H1 (cell line): ENCODE measurements around the gene ARSI. TPM values are rescaled to one million over a fixed set of nuclear protein-coding genes. Genes with fewer than 3 reads are reported as not detected.

Experiments used
- CTCF ChIA-PET: fragments of 300-600 bp; sonication (Branson Sonifier 250); formaldehyde crosslinking; loops from one replicate; lab custom pipeline; 2021; ENCODE audit not compliant: partially characterized antibody; lab: Charles Lee
- POLR2A ChIA-PET: fragments of 300-600 bp; sonication (Branson Sonifier 250); formaldehyde crosslinking; loops from one replicate; lab custom pipeline; 2021; ENCODE audit warnings: inconsistent platforms; ENCODE audit not compliant: partially characterized antibody; lab: Charles Lee
- DNase-seq, 2 experiments: peaks; one replicate each; pipeline versions ENCODE4 v3.0.0 to v3.0.0-alpha.2; 2010 to 2022; ENCODE audit warnings: low spot score in 2 of 2, low read depth in 1 of 2, mixed read lengths in 1 of 2
- FAIRE-seq: peaks from 2 replicates; lab custom pipeline; 2011; peaks lifted over from hg19 to GRCh38; lab: Jason Lieb, UNC
- H2AFZ ChIP-seq: 2 replicates; pipeline ENCODE4 v1.8.1; 2012; ENCODE audit warnings: low read length, inconsistent platforms
- H2AK5ac ChIP-seq: 2 replicates; pipeline ENCODE4 v1.6.1; 2013; ENCODE audit warnings: low read depth, low read length
- H2BK120ac ChIP-seq: replicated peaks from 2 replicates; pipeline ENCODE3; 2013; ENCODE audit warnings: low read depth, low read length, inconsistent platforms
- H2BK12ac ChIP-seq: 2 replicates; pipeline ENCODE4 v1.6.1; 2013; ENCODE audit warnings: low read depth, low read length
- H2BK15ac ChIP-seq: 2 replicates; pipeline ENCODE4 v1.6.1; 2013; ENCODE audit warnings: low read length
- H2BK20ac ChIP-seq: 2 replicates; pipeline ENCODE4 v1.6.1; 2013; ENCODE audit warnings: low read length
- H2BK5ac ChIP-seq: 2 replicates; pipeline ENCODE4 v1.6.1; 2013; ENCODE audit warnings: low read depth, low read length
- H3K14ac ChIP-seq: 2 replicates; pipeline ENCODE4 v1.6.1; 2013; ENCODE audit warnings: inconsistent platforms; ENCODE audit not compliant: insufficient read length
- H3K18ac ChIP-seq: 2 replicates; pipeline ENCODE4 v1.6.1; 2013; ENCODE audit warnings: low read length; ENCODE audit errors: extremely low read depth
- H3K23ac ChIP-seq: 2 replicates; pipeline ENCODE4 v1.6.1; 2013; ENCODE audit warnings: inconsistent platforms; ENCODE audit not compliant: insufficient read length
- H3K23me2 ChIP-seq: 2 replicates; pipeline ENCODE4 v1.6.1; 2013; ENCODE audit warnings: low read depth, low read length
- H3K27ac ChIP-seq: 2 replicates; pipeline ENCODE4 v1.6.1; 2011; ENCODE audit warnings: low read depth, low read length, inconsistent platforms
- H3K27me3 ChIP-seq, 4 experiments: replicated peaks in 1 of 4; 1 replicate in 1 of 4; 2 replicates in 3 of 4; pipeline versions ENCODE4 v1.6.1 to v1.8.1; 2011 to 2013; ENCODE audit warnings: low read length in 3 of 4, mild to moderate bottlenecking in 3 of 4, inconsistent platforms in 2 of 4, mixed read lengths in 2 of 4, moderate library complexity in 1 of 4; ENCODE audit not compliant: control insufficient read depth in 3 of 4, insufficient read depth in 3 of 4; ENCODE audit errors: extremely low read depth in 1 of 4
- H3K36me3 ChIP-seq, 4 experiments: 2 replicates each; pipeline versions ENCODE4 v1.6.1 to v1.8.1; 2011 to 2013; ENCODE audit warnings: mild to moderate bottlenecking in 4 of 4, low read length in 3 of 4, moderate library complexity in 2 of 4, control low read depth in 1 of 4, inconsistent platforms in 1 of 4; ENCODE audit not compliant: insufficient read depth in 4 of 4, control insufficient read depth in 2 of 4
- H3K4ac ChIP-seq: replicated peaks from 2 replicates; pipeline ENCODE3; 2013; ENCODE audit warnings: low read length, low read depth, mixed read lengths, inconsistent platforms; ENCODE audit not compliant: insufficient read length
- H3K4me1 ChIP-seq, 4 experiments: replicated peaks in 1 of 4; 1 replicate in 1 of 4; 2 replicates in 3 of 4; pipeline versions ENCODE4 v1.6.1 to v1.8.1; 2011 to 2013; ENCODE audit warnings: low read length in 3 of 4, inconsistent platforms in 2 of 4, mixed read lengths in 1 of 4; ENCODE audit not compliant: insufficient read depth in 4 of 4, control insufficient read depth in 3 of 4
- H3K4me2 ChIP-seq, 2 experiments: 2 replicates each; pipeline versions ENCODE4 v1.6.1 to v1.8.1; 2011 to 2013; ENCODE audit warnings: low read depth in 2 of 2, low read length in 2 of 2, control low read depth in 1 of 2, inconsistent platforms in 1 of 2, mild to moderate bottlenecking in 1 of 2; ENCODE audit not compliant: insufficient read depth in 1 of 2
- H3K4me3 ChIP-seq, 4 experiments: fragments of 200-600, 300-600 bp in 1 of 4; sonication (generic), shearing (Covaris generic), sonication (Bioruptor Twin) in 1 of 4; 2 replicates each; pipeline versions ENCODE4 v1.5.1 to v1.8.1; 2011 to 2016; ENCODE audit warnings: low read length in 4 of 4, low read depth in 3 of 4, control low read depth in 2 of 4, inconsistent platforms in 2 of 4, mild to moderate bottlenecking in 2 of 4, mixed read lengths in 1 of 4, moderate library complexity in 1 of 4; ENCODE audit not compliant: insufficient read depth in 2 of 4; ENCODE audit errors: extremely low read depth in 1 of 4
- H3K56ac ChIP-seq: replicated peaks from 2 replicates; pipeline ENCODE3; 2013; ENCODE audit warnings: low read depth, mild to moderate bottlenecking, mixed read lengths, low read length, inconsistent platforms; ENCODE audit not compliant: insufficient read length
- H3K79me1 ChIP-seq: 2 replicates; pipeline ENCODE4 v1.6.1; 2013; ENCODE audit warnings: low read depth, low read length, control low read depth
- H3K79me2 ChIP-seq, 2 experiments: 2 replicates each; pipeline versions ENCODE4 v1.6.1 to v1.8.1; 2012 to 2013; ENCODE audit warnings: low read length in 2 of 2, mild to moderate bottlenecking in 2 of 2, inconsistent platforms in 1 of 2; ENCODE audit not compliant: insufficient read depth in 2 of 2, control insufficient read depth in 1 of 2
- H3K9ac ChIP-seq, 4 experiments: replicated peaks in 1 of 4; 1 replicate in 1 of 4; 2 replicates in 3 of 4; pipeline versions ENCODE4 v1.6.1 to v1.8.1; 2011 to 2013; ENCODE audit warnings: low read depth in 3 of 4, low read length in 3 of 4, control low read depth in 2 of 4, mild to moderate bottlenecking in 2 of 4, moderate library complexity in 2 of 4, inconsistent platforms in 1 of 4; ENCODE audit errors: extremely low read depth in 1 of 4
- H3K9me3 ChIP-seq, 2 experiments: 2 replicates each; pipeline versions ENCODE4 v1.6.1 to v1.8.1; 2012 to 2013; ENCODE audit warnings: mild to moderate bottlenecking in 2 of 2, moderate library complexity in 2 of 2, control low read depth in 1 of 2, inconsistent platforms in 1 of 2, low read depth in 1 of 2, low read length in 1 of 2, mixed read lengths in 1 of 2; ENCODE audit not compliant: insufficient read depth in 2 of 2
- H4K20me1 ChIP-seq, 2 experiments: replicated peaks in 1 of 2; 2 replicates each; pipeline versions ENCODE3 to v1.8.1; 2011 to 2013; ENCODE audit warnings: inconsistent platforms in 2 of 2, low read length in 2 of 2, mild to moderate bottlenecking in 1 of 2; ENCODE audit not compliant: insufficient read depth in 2 of 2, control insufficient read depth in 1 of 2
- H4K5ac ChIP-seq: 2 replicates; pipeline ENCODE4 v1.6.1; 2013; ENCODE audit warnings: low read length, low read depth, mixed read lengths, inconsistent platforms; ENCODE audit not compliant: insufficient read length
- H4K8ac ChIP-seq: 2 replicates; pipeline ENCODE4 v1.8.0; 2013; ENCODE audit warnings: mild to moderate bottlenecking, moderate library complexity, low read length, inconsistent platforms; ENCODE audit not compliant: insufficient read depth; ENCODE audit errors: extremely low read depth
- H4K91ac ChIP-seq: replicated peaks from 2 replicates; pipeline ENCODE3; 2013; ENCODE audit warnings: low read length, mixed read lengths, inconsistent platforms; ENCODE audit not compliant: insufficient read length
- ATF3 ChIP-seq: IDR thresholded peaks from 2 replicates; pipeline ENCODE4 v1.6.1; 2011; ENCODE audit warnings: low read depth, mild to moderate bottlenecking, low read length; ENCODE audit not compliant: insufficient read depth
- CREB1 ChIP-seq: IDR thresholded peaks from 2 replicates; pipeline ENCODE4 v1.6.1; 2012; ENCODE audit warnings: inconsistent platforms
- GTF2F1 ChIP-seq: IDR thresholded peaks from 2 replicates; pipeline ENCODE4 v1.6.1; 2012; ENCODE audit warnings: low read depth, low read length, improper control_type of control experiment, borderline replicate concordance
- JUND ChIP-seq: IDR thresholded peaks from 2 replicates; pipeline ENCODE4 v1.6.1; 2011; ENCODE audit warnings: mild to moderate bottlenecking, improper control_type of control experiment, low read length
- MAFK ChIP-seq: IDR thresholded peaks from 2 replicates; pipeline ENCODE4 v1.6.1; 2012; ENCODE audit warnings: low read depth, mild to moderate bottlenecking, improper control_type of control experiment, low read length
- SAP30 ChIP-seq: fragments of 300-600 bp; sonication (generic); IDR thresholded peaks from 2 replicates; pipeline ENCODE4 v1.7.1; 2012; ENCODE audit warnings: low read length, moderate library complexity, mild to moderate bottlenecking, inconsistent platforms; ENCODE audit not compliant: insufficient read depth, insufficient replicate concordance
- TAF7 ChIP-seq: optimal IDR thresholded peaks from 2 replicates; pipeline ENCODE3; 2011; ENCODE audit warnings: low read depth, mild to moderate bottlenecking, inconsistent platforms, low read length, moderate library complexity, borderline replicate concordance
- WGBS, 2 experiments: shearing (Covaris generic) in 1 of 2; methylation state at CpG; one replicate each; pipeline versions ENCODE4 v1.1.6 to v1.1.7; 2013 to 2015; ENCODE audit warnings: low lambda C conversion rate in 2 of 2, mixed read lengths in 2 of 2, inconsistent platforms in 1 of 2, low coverage in 1 of 2, missing lambda C conversion rate in 1 of 2; ENCODE audit not compliant: insufficient replicate concordance in 2 of 2, insufficient coverage in 1 of 2, insufficient read length in 1 of 2; ENCODE audit errors: extremely low coverage in 1 of 2, missing lambda C conversion rate in 1 of 2; 5-methylcytosine and 5-hydroxymethylcytosine counted together
- polyA plus RNA-seq, 7 experiments: library from polyadenylated mRNA; depleted of rRNA in 3 of 7; stranded (reverse) in 5 of 7; unstranded in 2 of 7; fragments of >200 nt in 5 of 7; fragments of 200-250 nt in 2 of 7; gene quantifications; 1 replicate in 5 of 7; 2 replicates in 1 of 7; 4 replicates in 1 of 7; pipeline versions ENCODE4 v1.2.1 to v1.2.3, GENCODE V29; 2011 to 2013; ENCODE audit warnings: missing spikeins in 2 of 7, mixed read lengths in 2 of 7
- total RNA-seq: library from RNA; stranded (reverse); fragmentation: NEBNext Ultra II Directional; extraction: Animal tissue kit (Norgen Biotek cat#: 25700); gene quantifications from 2 replicates; pipeline ENCODE4 v1.2.1, GENCODE V29; 2021

The ARSI gene
- total and polyA plus RNA-seq, 2 of the 8 experiments (the other 6 are each of a cell fraction or from before 2014, with no cell fraction given) = 4.5 to 6.7 TPM

GRCh38 chr5:150341989-150342388 is 39.3 kb upstream of the ARSI start:
- Histone ChIP-seq H3K79me2 (no peaks in the 10 kb centered on the region), H2BK15ac (no peak overlapping the region), H3K27me3 (no peaks in the 10 kb centered on the region), H2BK20ac (no peak overlapping the region), H3K56ac (no peak overlapping the region), H3K9me3 (no peaks in the 10 kb centered on the region), H3K9ac (no peak overlapping the region), H2BK120ac (no peak overlapping the region), H3K4ac (no peak overlapping the region), H3K36me3 (no peaks in the 10 kb centered on the region), H2BK12ac (no peak overlapping the region), H3K23ac (no peak overlapping the region), H3K4me3 (no peak overlapping the region), H3K23me2 (peaks cover 1% of the 10 kb centered on the region; the same call in 1 of the 2 replicates), H4K91ac (no peak overlapping the region), H3K18ac (no peak overlapping the region), H4K8ac (no peak overlapping the region), H3K4me2 (no peak overlapping the region), H2BK5ac (no peak overlapping the region), H2AK5ac (no peak overlapping the region), H3K14ac (no peak overlapping the region), H3K27ac (no peak overlapping the region), H2AFZ (no peak overlapping the region), H4K20me1 (no peaks in the 10 kb centered on the region), H3K79me1 (no peaks in the 10 kb centered on the region), H3K4me1 (no peaks in the 10 kb centered on the region), H4K5ac (no peak overlapping the region)
- no peak for TF ChIP-seq CREB1
- no peak for TF ChIP-seq JUND
- no peak for TF ChIP-seq ATF3
- no peak for TF ChIP-seq GTF2F1
- TF ChIP-seq TAF7 = no peak
- TF ChIP-seq SAP30 = no peak
- no peak for TF ChIP-seq MAFK
- POLR2A ChIA-PET = no interaction called here
- CTCF ChIA-PET = interaction anchor here (0.6 to 1.0 kb wide), 2 partner anchors 8 to 111 kb away, joined by 3 read pairs; no protein-coding TSS in a partner anchor
- DNase-seq (no peak), FAIRE-seq (no peak)
- 100% methylated on average over 1 of the region's 1 CpG; no CpG with 5 or more reads in 1 of the 2 experiments for WGBS, 2 experiments
